HepG2 (cell line): Measurements from ENCODE around the gene SLC51B. TPM values are rescaled to one million over a fixed set of nuclear protein-coding genes. Genes with fewer than 3 reads are reported as not detected.
A peak's percentile ranks its signal among the peaks of the same experiment; 100 is the strongest.

Experiments
- CENPT ChIP-seq: sonication (generic); formaldehyde crosslinking; IDR thresholded peaks from 2 replicates; pipeline ENCODE4 v1.8.0; 2022; ENCODE audit warnings: low read depth, mild to moderate bottlenecking, moderate library complexity, missing genetic modification reagents
- ELF3 ChIP-seq: IDR thresholded peaks from 2 replicates; pipeline ENCODE4 v1.6.1; 2016; ENCODE audit warnings: missing genetic modification reagents, missing compliant biosample characterization
- ESRRA ChIP-seq: sonication (generic); formaldehyde crosslinking; IDR thresholded peaks from 2 replicates; pipeline ENCODE4 v1.5.1; 2020; ENCODE audit warnings: mild to moderate bottlenecking, low read depth, missing genetic modification reagents
- FOXC1 ChIP-seq: sonication (generic); formaldehyde crosslinking; IDR thresholded peaks from 2 replicates; pipeline ENCODE4 v1.8.0; 2022; ENCODE audit warnings: mild to moderate bottlenecking, missing genetic modification reagents, borderline replicate concordance
- FOXJ3 ChIP-seq: sonication (generic); formaldehyde crosslinking; IDR thresholded peaks from 2 replicates; pipeline ENCODE4 v1.4.0; 2020; ENCODE audit warnings: missing genetic modification reagents, mild to moderate bottlenecking, borderline replicate concordance
- FOXK2 ChIP-seq: fragments of 450-650 bp; IDR thresholded peaks from 2 replicates; pipeline ENCODE4 v1.6.1; 2016
- HNRNPL ChIP-seq: fragments of 200-400 bp; formaldehyde crosslinking; IDR thresholded peaks from 2 replicates; pipeline ENCODE4 v1.6.1; 2017; ENCODE audit warnings: mild to moderate bottlenecking, low read depth, low read length
- IKZF4 ChIP-seq: sonication (generic); formaldehyde crosslinking; IDR thresholded peaks from 2 replicates; pipeline ENCODE4 v1.5.1; 2020; ENCODE audit warnings: borderline replicate concordance, mild to moderate bottlenecking, low read depth, missing genetic modification reagents; ENCODE audit errors: not compliant biosample characterization
- MEIS1 ChIP-seq: sonication (generic); formaldehyde crosslinking; IDR thresholded peaks from 2 replicates; pipeline ENCODE4 v1.9.0; 2021; ENCODE audit warnings: mild to moderate bottlenecking, missing genetic modification reagents, moderate library complexity, borderline replicate concordance
- MIER2 ChIP-seq: IDR thresholded peaks from 2 replicates; pipeline ENCODE4 v1.6.1; 2016; ENCODE audit warnings: missing biosample characterization, missing genetic modification reagents
- MTA1 ChIP-seq: sonication (generic); formaldehyde crosslinking; IDR thresholded peaks from 2 replicates; pipeline ENCODE4 v1.4.0; 2020; ENCODE audit warnings: missing genetic modification reagents, mild to moderate bottlenecking, borderline replicate concordance
- MYC ChIP-seq: sonication (generic); formaldehyde crosslinking; IDR thresholded peaks from 2 replicates; pipeline ENCODE4 v1.9.0; 2021; ENCODE audit warnings: missing genetic modification reagents, borderline replicate concordance
- SALL2 ChIP-seq: sonication (generic); formaldehyde crosslinking; IDR thresholded peaks from 2 replicates; pipeline ENCODE4 v1.8.1; 2023; ENCODE audit warnings: mild to moderate bottlenecking, missing genetic modification reagents, inconsistent platforms
- SP4 ChIP-seq: sonication (generic); formaldehyde crosslinking; IDR thresholded peaks from 2 replicates; pipeline ENCODE4 v1.8.1; 2023; ENCODE audit warnings: mild to moderate bottlenecking, missing genetic modification reagents
- SUZ12 ChIP-seq: fragments of 150-350 bp; IDR thresholded peaks from 2 replicates; pipeline ENCODE4 v1.6.1; 2014; ENCODE audit warnings: low read depth, low read length
- TOPORS ChIP-seq: sonication (generic); formaldehyde crosslinking; IDR thresholded peaks from 2 replicates; pipeline ENCODE4 v1.8.0; 2023; ENCODE audit warnings: mild to moderate bottlenecking, missing genetic modification reagents
- U2AF1 ChIP-seq: fragments of 200-400 bp; formaldehyde crosslinking; optimal IDR thresholded peaks from 2 replicates; pipeline ENCODE3; 2017; ENCODE audit warnings: mild to moderate bottlenecking, low read depth, low read length
- ZNF441 ChIP-seq: sonication (generic); formaldehyde crosslinking; IDR thresholded peaks from 2 replicates; pipeline ENCODE4 v1.7.0; 2021; ENCODE audit warnings: missing genetic modification reagents, borderline replicate concordance
- ZNF768 ChIP-seq: sonication (generic); formaldehyde crosslinking; IDR thresholded peaks from 2 replicates; pipeline ENCODE4 v1.4.0; 2020; ENCODE audit warnings: missing genetic modification reagents
- polyA plus RNA-seq, 8 experiments: library from polyadenylated mRNA; depleted of rRNA in 3 of 8; stranded (reverse) in 7 of 8; unstranded in 1 of 8; fragments of >200 nt; fragmentation: Illumina TruSeq in 4 of 8; extraction: Trizol in 4 of 8; gene quantifications; 2 replicates each; pipeline versions ENCODE4 v1.2.1 to v1.2.3, GENCODE V29; 2011 to 2016; ENCODE audit warnings: low read depth in 4 of 8, missing spikeins in 1 of 8, mixed read lengths in 1 of 8; ENCODE audit not compliant: insufficient read depth in 1 of 8
- total RNA-seq, 5 experiments: library from RNA; depleted of rRNA; stranded (reverse); fragments of >200 nt; fragmentation: Illumina TruSeq; extraction: Trizol; gene quantifications; 2 replicates each; pipeline ENCODE4 v1.2.3, GENCODE V29; 2016; ENCODE audit warnings: low read depth in 1 of 5
- TF ChIP-seq, protein P1 (sequence below): sonication (generic); formaldehyde crosslinking; IDR thresholded peaks from 2 replicates; pipeline ENCODE4 v1.4.0; 2020; ENCODE audit warnings: mild to moderate bottlenecking, missing genetic modification reagents
- TF ChIP-seq, protein P2 (sequence below): sonication (generic); formaldehyde crosslinking; IDR thresholded peaks from 2 replicates; pipeline ENCODE4 v1.4.0; 2020; ENCODE audit warnings: missing genetic modification reagents, borderline replicate concordance
- TF ChIP-seq, protein P3 (sequence below): IDR thresholded peaks from 2 replicates; pipeline ENCODE4 v1.4.0; 2020; ENCODE audit warnings: mild to moderate bottlenecking, missing genetic modification reagents
- TF ChIP-seq, protein P4 (sequence below): sonication (generic); formaldehyde crosslinking; IDR thresholded peaks from 2 replicates; pipeline ENCODE4 v1.4.0; 2020; ENCODE audit warnings: missing genetic modification reagents, borderline replicate concordance

Gene SLC51B
- total and polyA plus RNA-seq, 2 of the 13 experiments (the other 11 are each of a cell fraction or from before 2014, with no cell fraction given): 14.9 to 17.1 TPM

DNA sequence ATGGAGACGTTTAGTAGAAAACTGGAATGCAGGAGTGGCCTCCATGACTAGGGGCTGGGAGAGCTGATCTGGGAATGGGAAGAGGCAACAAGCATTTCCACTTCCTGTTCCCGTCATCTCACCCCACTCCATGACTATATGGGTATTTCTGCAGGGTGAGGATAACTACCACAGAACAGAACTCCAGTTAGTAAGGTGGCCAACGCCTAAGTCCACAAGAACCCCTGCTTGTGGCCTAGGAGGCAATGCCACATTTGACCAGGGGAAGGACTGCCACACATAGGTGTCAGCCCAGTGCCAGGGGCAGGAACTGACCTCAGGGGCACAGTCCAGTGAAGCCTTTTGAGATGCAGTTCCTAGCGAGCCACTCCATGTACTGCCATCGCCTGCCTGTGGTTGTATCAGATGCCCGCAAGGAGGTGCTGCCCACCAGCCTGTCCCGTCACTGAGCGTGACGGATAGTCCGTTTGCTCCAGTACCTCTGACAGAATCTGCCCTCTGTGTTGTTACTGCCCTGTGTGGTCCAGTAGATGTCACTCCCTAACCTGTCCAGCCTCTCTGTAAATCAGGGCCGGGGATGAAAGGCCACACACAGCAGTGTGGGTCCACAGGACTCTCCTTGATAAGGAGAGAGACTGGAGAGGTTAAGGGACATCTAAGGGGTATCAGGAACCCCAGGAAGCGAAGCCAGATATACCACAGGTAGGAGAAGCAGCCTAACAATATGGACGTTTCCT, 12.2 kb upstream of the SLC51B start (continued):
- TF ChIP-seq MTA1 (CRISPR knock-in tag): peak; percentile 52; the same call in 1 of the 2 replicates
- TF ChIP-seq MEIS1 (CRISPR knock-in tag): peak; percentile 45; the same call in 1 of the 2 replicates
- TF ChIP-seq HNRNPL: peak; percentile 88
- TF ChIP-seq ESRRA (CRISPR knock-in tag): peak; percentile 22; the same call in 1 of the 2 replicates
- TF ChIP-seq, protein P1, sequence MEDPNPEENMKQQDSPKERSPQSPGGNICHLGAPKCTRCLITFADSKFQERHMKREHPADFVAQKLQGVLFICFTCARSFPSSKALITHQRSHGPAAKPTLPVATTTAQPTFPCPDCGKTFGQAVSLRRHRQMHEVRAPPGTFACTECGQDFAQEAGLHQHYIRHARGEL (CRISPR knock-in tag): no peak
- TF ChIP-seq FOXK2: peak; percentile 44
- TF ChIP-seq IKZF4 (CRISPR knock-in tag): no peak
- TF ChIP-seq ELF3: peak; percentile 65
- TF ChIP-seq ZNF441: peak; percentile 31; the same call in 1 of the 2 replicates
- TF ChIP-seq FOXC1 (CRISPR knock-in tag): no peak
- TF ChIP-seq SUZ12: no peak
- TF ChIP-seq, protein P2, sequence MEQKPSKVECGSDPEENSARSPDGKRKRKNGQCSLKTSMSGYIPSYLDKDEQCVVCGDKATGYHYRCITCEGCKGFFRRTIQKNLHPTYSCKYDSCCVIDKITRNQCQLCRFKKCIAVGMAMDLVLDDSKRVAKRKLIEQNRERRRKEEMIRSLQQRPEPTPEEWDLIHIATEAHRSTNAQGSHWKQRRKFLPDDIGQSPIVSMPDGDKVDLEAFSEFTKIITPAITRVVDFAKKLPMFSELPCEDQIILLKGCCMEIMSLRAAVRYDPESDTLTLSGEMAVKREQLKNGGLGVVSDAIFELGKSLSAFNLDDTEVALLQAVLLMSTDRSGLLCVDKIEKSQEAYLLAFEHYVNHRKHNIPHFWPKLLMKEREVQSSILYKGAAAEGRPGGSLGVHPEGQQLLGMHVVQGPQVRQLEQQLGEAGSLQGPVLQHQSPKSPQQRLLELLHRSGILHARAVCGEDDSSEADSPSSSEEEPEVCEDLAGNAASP (CRISPR knock-in tag): peak; percentile 26; the same call in 1 of the 2 replicates
- peak; percentile 52 for TF ChIP-seq ZNF768
- peak; percentile 71; the same call in 1 of the 2 replicates for TF ChIP-seq MIER2
- TF ChIP-seq U2AF1: no peak
- TF ChIP-seq, protein P3, sequence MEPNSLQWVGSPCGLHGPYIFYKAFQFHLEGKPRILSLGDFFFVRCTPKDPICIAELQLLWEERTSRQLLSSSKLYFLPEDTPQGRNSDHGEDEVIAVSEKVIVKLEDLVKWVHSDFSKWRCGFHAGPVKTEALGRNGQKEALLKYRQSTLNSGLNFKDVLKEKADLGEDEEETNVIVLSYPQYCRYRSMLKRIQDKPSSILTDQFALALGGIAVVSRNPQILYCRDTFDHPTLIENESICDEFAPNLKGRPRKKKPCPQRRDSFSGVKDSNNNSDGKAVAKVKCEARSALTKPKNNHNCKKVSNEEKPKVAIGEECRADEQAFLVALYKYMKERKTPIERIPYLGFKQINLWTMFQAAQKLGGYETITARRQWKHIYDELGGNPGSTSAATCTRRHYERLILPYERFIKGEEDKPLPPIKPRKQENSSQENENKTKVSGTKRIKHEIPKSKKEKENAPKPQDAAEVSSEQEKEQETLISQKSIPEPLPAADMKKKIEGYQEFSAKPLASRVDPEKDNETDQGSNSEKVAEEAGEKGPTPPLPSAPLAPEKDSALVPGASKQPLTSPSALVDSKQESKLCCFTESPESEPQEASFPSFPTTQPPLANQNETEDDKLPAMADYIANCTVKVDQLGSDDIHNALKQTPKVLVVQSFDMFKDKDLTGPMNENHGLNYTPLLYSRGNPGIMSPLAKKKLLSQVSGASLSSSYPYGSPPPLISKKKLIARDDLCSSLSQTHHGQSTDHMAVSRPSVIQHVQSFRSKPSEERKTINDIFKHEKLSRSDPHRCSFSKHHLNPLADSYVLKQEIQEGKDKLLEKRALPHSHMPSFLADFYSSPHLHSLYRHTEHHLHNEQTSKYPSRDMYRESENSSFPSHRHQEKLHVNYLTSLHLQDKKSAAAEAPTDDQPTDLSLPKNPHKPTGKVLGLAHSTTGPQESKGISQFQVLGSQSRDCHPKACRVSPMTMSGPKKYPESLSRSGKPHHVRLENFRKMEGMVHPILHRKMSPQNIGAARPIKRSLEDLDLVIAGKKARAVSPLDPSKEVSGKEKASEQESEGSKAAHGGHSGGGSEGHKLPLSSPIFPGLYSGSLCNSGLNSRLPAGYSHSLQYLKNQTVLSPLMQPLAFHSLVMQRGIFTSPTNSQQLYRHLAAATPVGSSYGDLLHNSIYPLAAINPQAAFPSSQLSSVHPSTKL (CRISPR knock-in tag): peak; percentile 75
- TF ChIP-seq MYC (CRISPR knock-in tag): peak; percentile 44; the same call in 1 of the 2 replicates
- TF ChIP-seq CENPT (CRISPR knock-in tag): no peak
- 0 out of 2 replicates have a peak, but pooled peaks have one; percentile 35 for TF ChIP-seq SALL2 (CRISPR knock-in tag)
- TF ChIP-seq, protein P4, sequence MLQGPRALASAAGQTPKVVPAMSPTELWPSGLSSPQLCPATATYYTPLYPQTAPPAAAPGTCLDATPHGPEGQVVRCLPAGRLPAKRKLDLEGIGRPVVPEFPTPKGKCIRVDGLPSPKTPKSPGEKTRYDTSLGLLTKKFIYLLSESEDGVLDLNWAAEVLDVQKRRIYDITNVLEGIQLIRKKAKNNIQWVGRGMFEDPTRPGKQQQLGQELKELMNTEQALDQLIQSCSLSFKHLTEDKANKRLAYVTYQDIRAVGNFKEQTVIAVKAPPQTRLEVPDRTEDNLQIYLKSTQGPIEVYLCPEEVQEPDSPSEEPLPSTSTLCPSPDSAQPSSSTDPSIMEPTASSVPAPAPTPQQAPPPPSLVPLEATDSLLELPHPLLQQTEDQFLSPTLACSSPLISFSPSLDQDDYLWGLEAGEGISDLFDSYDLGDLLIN (CRISPR knock-in tag): no peak
- TF ChIP-seq FOXJ3 (CRISPR knock-in tag): no peak
- TF ChIP-seq TOPORS (CRISPR knock-in tag): peak; percentile 75; the same call in 1 of the 2 replicates
- TF ChIP-seq SP4 (CRISPR knock-in tag): peak; percentile 57; the same call in 1 of the 2 replicates
